Measurements from ENCODE around the gene ARID5B. TPM values are rescaled to one million over a fixed set of nuclear protein-coding genes. Genes with fewer than 3 reads are reported as not detected.
"Not testable (repeated sequence)": the region's sequence is repeated elsewhere in the genome, so short reads cannot be mapped to it uniquely, and the experiment has no call there.

Gene ARID5B
- total RNA-seq, 1 donor from 2014 or later: 29.8 TPM

- H3K36me3 ChIP-seq: no peaks in the 10 kb centered on the region
- intact Hi-C loops (cut with DNase I): no loop called here
- DNase-seq: no peak
- no peak overlapping the region for H3K27ac ChIP-seq
- TF ChIP-seq, protein P1, sequence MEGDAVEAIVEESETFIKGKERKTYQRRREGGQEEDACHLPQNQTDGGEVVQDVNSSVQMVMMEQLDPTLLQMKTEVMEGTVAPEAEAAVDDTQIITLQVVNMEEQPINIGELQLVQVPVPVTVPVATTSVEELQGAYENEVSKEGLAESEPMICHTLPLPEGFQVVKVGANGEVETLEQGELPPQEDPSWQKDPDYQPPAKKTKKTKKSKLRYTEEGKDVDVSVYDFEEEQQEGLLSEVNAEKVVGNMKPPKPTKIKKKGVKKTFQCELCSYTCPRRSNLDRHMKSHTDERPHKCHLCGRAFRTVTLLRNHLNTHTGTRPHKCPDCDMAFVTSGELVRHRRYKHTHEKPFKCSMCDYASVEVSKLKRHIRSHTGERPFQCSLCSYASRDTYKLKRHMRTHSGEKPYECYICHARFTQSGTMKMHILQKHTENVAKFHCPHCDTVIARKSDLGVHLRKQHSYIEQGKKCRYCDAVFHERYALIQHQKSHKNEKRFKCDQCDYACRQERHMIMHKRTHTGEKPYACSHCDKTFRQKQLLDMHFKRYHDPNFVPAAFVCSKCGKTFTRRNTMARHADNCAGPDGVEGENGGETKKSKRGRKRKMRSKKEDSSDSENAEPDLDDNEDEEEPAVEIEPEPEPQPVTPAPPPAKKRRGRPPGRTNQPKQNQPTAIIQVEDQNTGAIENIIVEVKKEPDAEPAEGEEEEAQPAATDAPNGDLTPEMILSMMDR (IDR thresholded peaks at IDR 0.05): no peak
- H3K9me3 ChIP-seq: no peaks in the 10 kb centered on the region
- H3K27me3 ChIP-seq (ENCODE audit: low read depth): no peaks in the 10 kb centered on the region
- no peak overlapping the region for H3K4me3 ChIP-seq
- ATAC-seq: no peak
- H3K4me1 ChIP-seq: peaks cover 9% of the 10 kb centered on the region
These were observed 122.7 kb downstream of the ARID5B start for GRCh38 chr10:62024026-62024701.

DNA sequence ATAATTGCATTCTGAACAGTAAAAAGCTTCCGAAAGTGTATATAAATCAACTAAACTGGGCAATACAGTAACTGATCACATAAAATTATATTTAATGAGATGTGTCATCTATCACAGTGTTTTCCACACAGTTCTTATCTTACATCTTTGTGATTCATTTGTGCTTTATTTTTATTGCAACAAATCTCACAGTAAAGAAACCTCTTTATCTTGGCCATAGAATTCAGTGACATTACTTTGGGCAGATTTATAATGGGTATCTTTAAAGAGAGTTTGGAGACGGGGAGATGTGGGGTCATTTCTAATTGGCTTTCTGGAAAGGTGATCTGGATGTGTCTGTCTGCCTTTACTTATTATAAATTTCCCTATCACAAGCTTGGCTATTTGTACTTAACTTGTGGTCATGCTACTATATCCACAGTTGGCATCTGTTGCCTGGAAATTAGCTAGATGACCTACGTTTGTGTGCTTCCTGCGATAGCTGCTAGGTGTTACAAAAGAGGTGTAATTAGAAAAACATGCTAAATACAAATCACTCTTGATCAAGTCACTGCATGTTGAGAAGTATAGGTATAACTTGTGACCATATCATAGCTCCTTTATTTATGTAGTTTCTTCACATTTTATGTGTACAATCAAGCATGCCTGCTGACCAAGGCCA is 123.8 kb downstream of the ARID5B start:
- ATAC-seq: no peak

GRCh38 chr10:62025901-62026879 is 124.7 kb downstream of the ARID5B start:
- ATAC-seq: no peak
- Histone ChIP-seq H3K4me1 (no peaks in the 10 kb centered on the region), H3K36me3 (no peaks in the 10 kb centered on the region), H3K9me3 (no peaks in the 10 kb centered on the region), H3K27me3 (ENCODE audit: low read depth) (no peaks in the 10 kb centered on the region), H3K27ac (no peak overlapping the region), H3K4me3 (no peak overlapping the region)
- intact Hi-C loops (cut with DNase I): no loop called here
- TF ChIP-seq, protein P1 (IDR thresholded peaks at IDR 0.05): no peak
- no peak for DNase-seq

More for the DNA sequence above, 123.8 kb downstream of the ARID5B start:
- Histone ChIP-seq H3K36me3 (no peaks in the 10 kb centered on the region), H3K27me3 (ENCODE audit: low read depth) (no peaks in the 10 kb centered on the region), H3K9me3 (no peaks in the 10 kb centered on the region), H3K4me1 (peaks cover 1% of the 10 kb centered on the region), H3K27ac (no peak overlapping the region), H3K4me3 (no peak overlapping the region)
- intact Hi-C loops (cut with DNase I): no loop called here
- DNase-seq: no peak
- TF ChIP-seq, protein P1 (IDR thresholded peaks at IDR 0.05): no peak

DNA sequence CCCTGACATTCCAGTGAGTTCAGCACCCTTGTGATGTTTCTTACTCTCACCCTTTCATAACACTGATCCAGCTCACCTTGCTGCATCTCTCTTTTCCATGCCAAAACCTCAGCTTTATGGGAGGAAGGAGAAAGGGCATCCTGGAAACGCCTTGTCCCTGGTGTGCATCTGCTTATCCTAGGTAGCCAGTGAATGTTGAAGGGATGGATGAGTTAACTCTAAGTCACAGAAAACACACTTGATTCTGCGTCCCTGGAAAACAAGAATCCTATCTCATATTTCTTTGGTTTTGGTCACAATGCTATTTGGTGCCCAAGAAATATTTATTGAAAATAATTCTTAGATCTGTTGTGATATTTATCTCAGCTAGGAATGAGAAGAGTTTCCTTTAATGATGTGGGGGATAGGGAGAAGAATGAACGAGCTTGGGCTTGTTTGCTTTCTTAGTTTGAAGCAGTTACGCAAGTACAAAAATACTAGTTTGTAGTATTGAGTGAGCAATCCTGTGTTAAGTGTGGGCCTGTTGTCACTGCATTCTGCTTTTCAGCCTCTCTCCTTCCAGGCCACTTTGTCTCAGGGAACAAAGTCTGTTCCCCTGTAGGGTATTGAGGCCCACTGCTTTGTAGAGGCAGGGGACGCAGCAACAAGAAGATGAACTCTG is 126.5 kb downstream of the ARID5B start:
- intact Hi-C loops (cut with DNase I): no loop called here
- ATAC-seq: peak; percentile 67 to 79

GRCh38 chr10:62028502-62028842 is 127.0 kb downstream of the ARID5B start:
- ATAC-seq: peak in 1 of 2 donors; percentile 18
- H3K4me3 ChIP-seq; intact Hi-C loops (cut with DNase I); H3K27me3 ChIP-seq (ENCODE audit: low read depth); H3K27ac ChIP-seq; H3K36me3 ChIP-seq; H3K9me3 ChIP-seq; H3K4me1 ChIP-seq; DNase-seq: not testable (repeated sequence)

More for the DNA sequence above, 126.5 kb downstream of the ARID5B start:
- no peak for DNase-seq
- no peaks in the 10 kb centered on the region for H3K36me3 ChIP-seq
- no peaks in the 10 kb centered on the region for H3K4me1 ChIP-seq
- no peaks in the 10 kb centered on the region for H3K27me3 ChIP-seq (ENCODE audit: low read depth)
- no peak overlapping the region for H3K4me3 ChIP-seq
- H3K9me3 ChIP-seq: no peaks in the 10 kb centered on the region
- TF ChIP-seq, protein P1 (IDR thresholded peaks at IDR 0.05): no peak
- no peak overlapping the region for H3K27ac ChIP-seq
